Ishikawa (cell line): ENCODE results near the gene FAM20B.
A peak's percentile ranks its signal among the peaks of the same experiment; 100 is the strongest.

Experiments used
- CEBPB ChIP-seq: IDR thresholded peaks from 2 replicates; pipeline ENCODE4 v1.6.1; 2012
- CREB1 ChIP-seq: IDR thresholded peaks from 2 replicates; pipeline ENCODE4 v1.6.1; 2012; ENCODE audit warnings: low read depth
- EGR1 ChIP-seq: IDR thresholded peaks from 2 replicates; pipeline ENCODE4 v1.6.1; 2012
- EP300 ChIP-seq: IDR thresholded peaks from 2 replicates; pipeline ENCODE4 v1.6.1; 2012; ENCODE audit warnings: borderline replicate concordance
- FOXM1 ChIP-seq: IDR thresholded peaks from 2 replicates; pipeline ENCODE4 v1.6.1; 2012; ENCODE audit warnings: low read depth, borderline replicate concordance
- MAX ChIP-seq: IDR thresholded peaks from 2 replicates; pipeline ENCODE4 v1.6.1; 2012
- NFIC ChIP-seq: IDR thresholded peaks from 2 replicates; pipeline ENCODE4 v1.6.1; 2012
- RAD21 ChIP-seq: IDR thresholded peaks from 2 replicates; pipeline ENCODE4 v1.6.1; 2012; ENCODE audit warnings: low read depth
- REST ChIP-seq: IDR thresholded peaks from 2 replicates; pipeline ENCODE4 v1.6.1; 2012; ENCODE audit warnings: low read depth, mild to moderate bottlenecking
- TAF1 ChIP-seq: IDR thresholded peaks from 2 replicates; pipeline ENCODE4 v1.6.1; 2012; ENCODE audit warnings: low read depth, mild to moderate bottlenecking
- TCF12 ChIP-seq: IDR thresholded peaks from 2 replicates; pipeline ENCODE4 v1.6.1; 2012; ENCODE audit warnings: low read depth
- TEAD4 ChIP-seq: IDR thresholded peaks from 2 replicates; pipeline ENCODE4 v1.6.1; 2012
- USF1 ChIP-seq: IDR thresholded peaks from 2 replicates; pipeline ENCODE4 v1.6.1; 2012
- YY1 ChIP-seq: IDR thresholded peaks from 2 replicates; pipeline ENCODE4 v1.6.1; 2012; ENCODE audit warnings: low read depth
- ZBTB7A ChIP-seq: IDR thresholded peaks from 2 replicates; pipeline ENCODE4 v1.6.1; 2012; ENCODE audit warnings: low read depth

Gene FAM20B

GRCh38 chr1:179025975-179026812 is 500 bp downstream of the FAM20B start:
- peak; percentile 82 for TF ChIP-seq MAX
- no peak for TF ChIP-seq EP300
- no peak for TF ChIP-seq REST
- TF ChIP-seq CREB1, result no peak
- no peak; the same call in 1 of the 2 replicates for TF ChIP-seq TAF1
- TF ChIP-seq NFIC, result no peak
- TF ChIP-seq TEAD4, result no peak
- TF ChIP-seq FOXM1, result no peak
- no peak for TF ChIP-seq TCF12
- TF ChIP-seq RAD21, result no peak
- TF ChIP-seq USF1, result no peak
- TF ChIP-seq YY1, result 0 out of 2 replicates have a peak, but pooled peaks have one; percentile 2
- no peak for TF ChIP-seq CEBPB
- peak; percentile 34; the same call in 1 of the 2 replicates for TF ChIP-seq ZBTB7A
- no peak; the same call in 1 of the 2 replicates for TF ChIP-seq EGR1

- TF ChIP-seq EGR1 (no peak; the same call in 1 of the 2 replicates), RAD21 (no peak), NFIC (no peak), MAX (no peak), REST (no peak), ZBTB7A (no peak)
Observed at GRCh38 chr1:179026813-179027669, 1.3 kb downstream of the FAM20B start.

- no peak for TF ChIP-seq MAX
- TF ChIP-seq NFIC, result no peak
- no peak for TF ChIP-seq YY1
- TF ChIP-seq TAF1, result no peak
- no peak for TF ChIP-seq FOXM1
Observed at GRCh38 chr1:179029321-179029759, 3.6 kb downstream of the FAM20B start.

- no peak for TF ChIP-seq YY1
- TF ChIP-seq TCF12, result no peak
- no peak for TF ChIP-seq CREB1
- TF ChIP-seq NFIC, result no peak
- no peak for TF ChIP-seq CEBPB
- TF ChIP-seq ZBTB7A, result no peak
- no peak for TF ChIP-seq MAX
- no peak for TF ChIP-seq USF1
- TF ChIP-seq REST, result no peak
- no peak for TF ChIP-seq FOXM1
- TF ChIP-seq RAD21, result no peak
- no peak for TF ChIP-seq TAF1
- no peak for TF ChIP-seq TEAD4
- no peak for TF ChIP-seq EP300
- TF ChIP-seq EGR1, result no peak
Observed at GRCh38 chr1:179030130-179030529, 4.4 kb downstream of the FAM20B start.
